GM13977 (cell line): ENCODE data around the gene EFEMP2.
"Not testable (repeated sequence)": the region's sequence is repeated elsewhere in the genome, so short reads cannot be mapped to it uniquely, and the experiment has no call there.

ENCODE experiments used
- DNase-seq: peaks from one replicate; pipeline ENCODE4 v3.0.0; 2012; ENCODE audit warnings: low spot score
- CTCF ChIP-seq: IDR thresholded peaks from 2 replicates; pipeline ENCODE4 v1.5.1; 2012; ENCODE audit warnings: mild to moderate bottlenecking, control low read depth; ENCODE audit not compliant: insufficient read depth; ENCODE audit errors: extremely low read depth, missing control alignments
- in situ Hi-C: fragments of 300-500 bp; cut with MboI; formaldehyde crosslinking; loops from one replicate; pipeline ENCODE4 v1.12.0; 2022; ENCODE audit warnings: low sequenced_read_pairs, low pct_unique_long_range_greater_than_20kb, mixed read lengths, inconsistent platforms; ENCODE audit not compliant: unreplicated experiment

EFEMP2 gene

DNA sequence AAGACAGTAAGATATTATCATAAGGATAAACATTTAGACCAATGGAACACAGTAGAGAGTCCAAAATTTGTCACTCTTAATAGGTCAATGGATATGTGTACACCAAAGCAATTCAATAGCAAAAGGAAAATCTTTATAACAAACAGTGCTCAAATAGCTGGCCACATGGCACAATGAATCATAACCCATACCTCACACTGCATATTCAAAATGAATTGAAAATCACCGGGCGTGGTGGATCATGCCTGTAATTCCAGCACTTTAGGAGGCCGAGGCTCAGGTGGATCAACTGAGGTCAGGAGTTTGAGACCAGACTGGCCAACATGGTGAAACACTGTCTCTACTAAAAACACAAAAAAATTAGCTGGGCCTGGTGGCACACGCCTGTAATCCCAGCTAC, 30.5 kb downstream of the EFEMP2 start:
- no peak for TF ChIP-seq CTCF
- DNase-seq, result no peak
- in situ Hi-C loops, result no loop called here

GRCh38 chr11:65834202-65834601, 38.4 kb downstream of the EFEMP2 start:
- TF ChIP-seq CTCF, result no peak
- in situ Hi-C loops, result no loop called here
- DNase-seq, result no peak

- TF ChIP-seq CTCF, result no peak
- in situ Hi-C loops, result no loop called here
- peak; percentile 99 for DNase-seq
Measured at GRCh38 chr11:65833297-65834030, 39.1 kb downstream of the EFEMP2 start, which contains the start of gene SNX32. TSS of gene SNX32 (plus strand) at chr11:65833963. CDS start at chr11:65834066, 103 bp downstream.

- DNase-seq, in situ Hi-C loops: not testable (repeated sequence)
Measured at GRCh38 chr11:65832231-65832630, 40.4 kb downstream of the EFEMP2 start.

DNA sequence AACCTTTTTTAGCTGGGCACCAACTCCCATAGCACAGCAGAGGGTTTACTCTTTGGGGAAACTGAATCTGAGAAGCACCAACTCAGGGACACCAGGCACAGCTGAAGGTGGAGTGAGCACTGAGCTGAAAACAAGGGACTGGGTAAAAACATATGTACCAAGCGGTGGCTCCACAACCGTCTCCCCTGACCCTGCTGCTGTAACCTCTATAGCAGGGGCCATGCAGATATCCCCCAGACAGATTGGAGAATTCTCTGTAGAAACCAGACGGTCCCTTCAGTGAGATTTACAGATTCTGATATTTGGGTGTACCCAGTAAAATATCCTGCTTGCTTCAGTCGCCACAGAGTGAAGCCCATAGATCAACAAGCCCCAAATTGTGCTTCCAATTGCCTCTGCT, 43.1 kb downstream of the EFEMP2 start:
- in situ Hi-C loops, result no loop called here
- TF ChIP-seq CTCF, result no peak
- DNase-seq, result no peak

GRCh38 chr11:65826984-65827735, 45.4 kb downstream of the EFEMP2 start:
- DNase-seq, result no peak
- in situ Hi-C loops, result no loop called here

More at GRCh38 chr11:65826984-65827735, 45.4 kb downstream of the EFEMP2 start:
- no peak for TF ChIP-seq CTCF
